Measurements from ENCODE around the gene TIE1. TPM values are rescaled to one million over a fixed set of nuclear protein-coding genes. Genes with fewer than 3 reads are reported as not detected.
A peak's percentile ranks its signal among the peaks of the same experiment; 100 is the strongest.

Gene TIE1
- total and polyA plus RNA-seq, 2 experiments from 2014 or later = 0.21 TPM; not detected in 1

DNA sequence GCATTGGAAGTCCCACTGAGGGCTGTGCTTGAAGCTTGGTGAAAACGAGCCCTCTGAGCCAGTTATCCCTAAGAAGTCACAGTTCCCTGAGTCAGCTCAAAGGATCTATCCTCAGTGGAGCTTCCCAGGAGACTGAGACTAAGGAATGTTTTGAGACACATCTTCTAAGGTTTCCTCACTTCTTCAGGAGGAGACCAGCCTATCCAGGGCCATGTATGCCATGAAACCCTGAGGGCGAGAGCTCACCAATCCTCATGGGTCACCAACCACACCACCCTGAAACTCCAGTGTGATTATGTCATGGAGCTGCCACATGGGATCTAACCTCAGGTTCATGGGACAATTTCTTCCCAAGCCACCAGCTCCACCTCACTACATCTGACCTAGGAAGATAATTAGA lies 7.6 kb upstream of the TIE1 start:
- Histone ChIP-seq H3K27ac (no peak overlapping the region), H3K9me3 (ENCODE audit: low read depth) (no peaks in the 10 kb centered on the region), H3K36me3 (ENCODE audit: low read depth) (no peaks in the 10 kb centered on the region), H3K9ac (no peak overlapping the region), H3F3A (ENCODE audit: insufficient read depth) (no peaks in the 10 kb centered on the region), H3K4me3 (no peak overlapping the region), H2AFZ (no peak overlapping the region), H3K27me3 (replicated peaks; ENCODE audit: insufficient read depth) (peaks cover 2% of the 10 kb centered on the region; the same call in 1 of the 2 replicates), H3K4me2 (ENCODE audit: unreplicated experiment) (no peak overlapping the region), H4K20me1 (ENCODE audit: insufficient read depth) (no peaks in the 10 kb centered on the region), H3K9me2 (ENCODE audit: insufficient read depth) (no peaks in the 10 kb centered on the region), H3K4me1 (ENCODE audit: insufficient read depth) (no peaks in the 10 kb centered on the region), H3K79me2 (ENCODE audit: insufficient read depth) (no peaks in the 10 kb centered on the region)
- peak; percentile 12 for DNase-seq
- TF ChIP-seq EZH2phosphoT487 (IDR thresholded peaks at IDR 0.05; ENCODE audit: insufficient read depth, low read depth) = no peak
- no peak for TF ChIP-seq EZH2 (IDR thresholded peaks at IDR 0.05; ENCODE audit: insufficient read depth, poor library complexity, severe bottlenecking)
- in situ Hi-C loops (cut with MboI) = no loop called here
- 68 to 71% methylated on average over 2 of the region's 2 CpGs for WGBS, 2 experiments (ENCODE audit: low coverage in 1 of 2, low lambda C conversion rate in 2 of 2, missing lambda C conversion rate in 2 of 2)

DNA sequence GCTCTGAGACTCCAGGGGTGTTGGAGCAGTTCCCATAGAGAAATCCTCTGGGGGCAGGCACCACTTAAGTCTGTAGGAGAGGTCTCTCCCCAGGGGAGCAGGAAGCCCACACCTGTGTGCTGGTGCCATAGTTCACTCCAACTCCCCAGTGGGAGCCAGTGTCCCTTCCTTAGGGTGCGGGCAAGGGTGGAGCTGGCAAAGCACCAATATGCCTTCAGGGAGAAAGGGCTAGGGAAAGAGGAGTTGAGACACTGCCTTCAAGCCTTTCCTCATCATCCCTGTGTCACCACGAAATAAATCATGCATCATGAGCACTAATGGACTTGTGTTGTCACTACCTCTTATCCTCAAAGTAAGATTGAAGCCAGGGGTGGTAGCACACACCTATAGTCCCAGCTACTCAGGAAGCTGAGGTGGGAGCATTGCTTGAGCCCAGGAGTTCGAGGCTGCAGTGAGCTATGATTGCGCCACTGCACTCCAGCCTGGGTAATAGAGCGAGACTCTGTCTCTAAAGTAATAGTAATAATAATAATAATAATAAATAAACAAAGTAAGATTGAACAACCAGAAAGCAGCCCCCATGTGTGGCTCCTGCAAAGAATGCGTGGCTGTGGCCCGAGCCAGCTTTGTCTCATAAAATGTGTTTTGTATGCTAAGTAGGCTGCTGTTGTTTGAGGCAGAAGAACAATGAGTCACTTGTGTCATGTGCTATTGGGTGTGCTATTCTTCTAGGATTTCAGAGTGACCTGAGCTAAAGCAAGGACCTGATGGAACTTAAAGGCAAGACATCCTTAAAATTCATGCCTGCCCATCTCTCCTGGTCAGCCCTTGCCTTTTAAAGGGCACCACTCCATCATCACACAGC lies 6.7 kb upstream of the TIE1 start:
- Histone ChIP-seq H3K27me3 (replicated peaks; ENCODE audit: insufficient read depth) (no peaks in the 10 kb centered on the region), H3K9me2 (ENCODE audit: insufficient read depth) (no peaks in the 10 kb centered on the region), H3K4me3 (no peak overlapping the region), H3K9me3 (ENCODE audit: low read depth) (no peaks in the 10 kb centered on the region), H3K4me1 (ENCODE audit: insufficient read depth) (no peaks in the 10 kb centered on the region), H3K9ac (no peak overlapping the region), H3K79me2 (ENCODE audit: insufficient read depth) (no peaks in the 10 kb centered on the region), H3K36me3 (ENCODE audit: low read depth) (no peaks in the 10 kb centered on the region), H3K4me2 (ENCODE audit: unreplicated experiment) (no peak overlapping the region), H3F3A (ENCODE audit: insufficient read depth) (no peaks in the 10 kb centered on the region), H4K20me1 (ENCODE audit: insufficient read depth) (no peaks in the 10 kb centered on the region), H3K27ac (no peak overlapping the region), H2AFZ (no peak overlapping the region)
- in situ Hi-C loops (cut with MboI) = no loop called here
- DNase-seq = peak; percentile 72
- WGBS, 2 experiments (ENCODE audit: low coverage in 1 of 2, low lambda C conversion rate in 2 of 2, missing lambda C conversion rate in 2 of 2) = 41 to 51% methylated on average over 7 of the region's 7 CpGs
- no peak for TF ChIP-seq EZH2 (IDR thresholded peaks at IDR 0.05; ENCODE audit: insufficient read depth, poor library complexity, severe bottlenecking)
- TF ChIP-seq EZH2phosphoT487 (IDR thresholded peaks at IDR 0.05; ENCODE audit: insufficient read depth, low read depth) = no peak

DNA sequence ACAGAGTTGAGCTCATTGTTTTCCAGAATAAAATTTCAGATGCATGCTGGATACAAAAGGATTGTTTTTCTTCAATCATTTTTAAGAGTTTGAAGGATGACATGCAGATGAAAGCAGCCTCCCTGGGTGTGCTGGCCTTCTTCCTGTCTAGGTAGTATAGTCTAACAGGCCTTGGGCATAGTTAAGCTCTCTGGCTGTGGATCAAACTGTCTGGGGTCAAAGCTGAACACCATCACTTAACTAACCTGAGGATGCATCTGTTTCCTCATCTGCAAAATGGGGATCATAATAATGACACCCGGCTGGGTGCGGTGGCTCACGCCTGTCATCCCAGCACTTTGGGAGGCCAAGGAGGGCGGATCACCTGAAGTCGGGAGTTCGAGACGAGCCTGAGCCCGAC lies 6.0 kb upstream of the TIE1 start:
- in situ Hi-C loops (cut with MboI) = no loop called here
- 96 to 97% methylated on average over 8 of the region's 8 CpGs for WGBS, 2 experiments (ENCODE audit: low coverage in 1 of 2, low lambda C conversion rate in 2 of 2, missing lambda C conversion rate in 2 of 2)
- H3K79me2 ChIP-seq (ENCODE audit: insufficient read depth) = no peaks in the 10 kb centered on the region

DNA sequence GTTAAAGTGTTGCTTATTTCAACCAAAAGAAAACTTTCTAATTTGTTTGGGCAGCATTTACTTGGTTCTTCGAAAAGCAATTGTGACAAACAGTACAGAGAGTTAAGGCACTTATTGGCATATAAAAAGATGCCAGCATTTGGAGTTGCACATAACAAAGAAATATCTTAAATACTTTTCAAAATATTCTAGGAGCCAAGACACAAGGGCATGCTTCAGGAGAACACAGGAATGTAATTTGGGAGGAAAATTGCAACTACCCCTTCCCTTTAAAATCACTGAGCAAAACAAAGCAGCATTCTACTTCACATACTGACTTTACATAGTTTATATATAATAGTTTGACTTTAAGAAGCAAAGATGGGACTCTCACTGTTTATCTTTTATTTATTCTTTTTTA lies 4.6 kb upstream of the TIE1 start:
- no peak overlapping the region for H2AFZ ChIP-seq
- no peaks in the 10 kb centered on the region for H3K79me2 ChIP-seq (ENCODE audit: insufficient read depth)
- H3K27ac ChIP-seq = no peak overlapping the region
- H3K9me2 ChIP-seq (ENCODE audit: insufficient read depth) = no peaks in the 10 kb centered on the region
- in situ Hi-C loops (cut with MboI) = no loop called here
- no peaks in the 10 kb centered on the region for H3K27me3 ChIP-seq (replicated peaks; ENCODE audit: insufficient read depth)
- no peaks in the 10 kb centered on the region for H4K20me1 ChIP-seq (ENCODE audit: insufficient read depth)
- no peaks in the 10 kb centered on the region for H3F3A ChIP-seq (ENCODE audit: insufficient read depth)
- H3K4me3 ChIP-seq = no peak overlapping the region
- H3K9ac ChIP-seq = no peak overlapping the region
- WGBS, 2 experiments (ENCODE audit: low coverage in 1 of 2, low lambda C conversion rate in 2 of 2, missing lambda C conversion rate in 2 of 2) = 0 to 12% methylated on average over 1 of the region's 1 CpG
- no peaks in the 10 kb centered on the region for H3K4me1 ChIP-seq (ENCODE audit: insufficient read depth)
- no peak for DNase-seq
- no peak for TF ChIP-seq EZH2phosphoT487 (IDR thresholded peaks at IDR 0.05; ENCODE audit: insufficient read depth, low read depth)
- TF ChIP-seq EZH2 (IDR thresholded peaks at IDR 0.05; ENCODE audit: insufficient read depth, poor library complexity, severe bottlenecking) = no peak
- H3K4me2 ChIP-seq (ENCODE audit: unreplicated experiment) = no peak overlapping the region
- no peaks in the 10 kb centered on the region for H3K9me3 ChIP-seq (ENCODE audit: low read depth)
- H3K36me3 ChIP-seq (ENCODE audit: low read depth) = no peaks in the 10 kb centered on the region

More for the DNA sequence above, 6.0 kb upstream of the TIE1 start:
- no peak for DNase-seq
- no peak overlapping the region for H3K9ac ChIP-seq
- no peak overlapping the region for H3K4me2 ChIP-seq (ENCODE audit: unreplicated experiment)
- TF ChIP-seq EZH2phosphoT487 (IDR thresholded peaks at IDR 0.05; ENCODE audit: insufficient read depth, low read depth) = no peak
- H3K4me3 ChIP-seq = no peak overlapping the region
- H4K20me1 ChIP-seq (ENCODE audit: insufficient read depth) = no peaks in the 10 kb centered on the region
- no peak overlapping the region for H3K27ac ChIP-seq
- no peaks in the 10 kb centered on the region for H3K4me1 ChIP-seq (ENCODE audit: insufficient read depth)
- no peaks in the 10 kb centered on the region for H3K36me3 ChIP-seq (ENCODE audit: low read depth)
- no peaks in the 10 kb centered on the region for H3F3A ChIP-seq (ENCODE audit: insufficient read depth)
- H2AFZ ChIP-seq = no peak overlapping the region
- H3K9me2 ChIP-seq (ENCODE audit: insufficient read depth) = no peaks in the 10 kb centered on the region
- H3K9me3 ChIP-seq (ENCODE audit: low read depth) = no peaks in the 10 kb centered on the region
- H3K27me3 ChIP-seq (replicated peaks; ENCODE audit: insufficient read depth) = no peaks in the 10 kb centered on the region
